GM21723 (cell line): ENCODE data around the gene DNTTIP2.
A peak's percentile ranks its signal among the peaks of the same experiment; 100 is the strongest.
"Not testable (repeated sequence)": the region's sequence is repeated elsewhere in the genome, so short reads cannot be mapped to it uniquely, and the experiment has no call there.

ENCODE experiments used
- ATAC-seq: cut with Tn5 transposase; IDR thresholded peaks from one replicate; pipeline ENCODE4 v1.9.1; 2021; ENCODE audit warnings: mild to moderate bottlenecking, moderate library complexity; ENCODE audit not compliant: unreplicated experiment

The DNTTIP2 gene

GRCh38 chr1:93876244-93876643 lies 2.8 kb downstream of the DNTTIP2 start:
- no peak for ATAC-seq

- no peak for ATAC-seq
Observed at GRCh38 chr1:93874025-93874651, 4.9 kb downstream of the DNTTIP2 start.

- no peak for ATAC-seq
Observed at GRCh38 chr1:93871366-93871765, 7.6 kb downstream of the DNTTIP2 start.

GRCh38 chr1:93869653-93870052 lies 9.4 kb downstream of the DNTTIP2 start:
- no peak for ATAC-seq

GRCh38 chr1:93868492-93868891 lies 10.5 kb downstream of the DNTTIP2 start:
- ATAC-seq, result not testable (repeated sequence)

GRCh38 chr1:93865253-93865652 lies 13.8 kb downstream of the DNTTIP2 start:
- ATAC-seq, result no peak

- no peak for ATAC-seq
Observed at GRCh38 chr1:93864175-93864574, 14.8 kb downstream of the DNTTIP2 start.

GRCh38 chr1:93857653-93858052 lies 21.4 kb downstream of the DNTTIP2 start:
- not testable (repeated sequence) for ATAC-seq

GRCh38 chr1:93855983-93856382 lies 23.0 kb downstream of the DNTTIP2 start:
- ATAC-seq, result not testable (repeated sequence)

- ATAC-seq, result no peak
Observed at GRCh38 chr1:93853940-93854339, 25.1 kb downstream of the DNTTIP2 start.

- ATAC-seq, result no peak
Observed at GRCh38 chr1:93851878-93852277, 27.1 kb downstream of the DNTTIP2 start.

GRCh38 chr1:93851327-93851712 lies 27.7 kb downstream of the DNTTIP2 start:
- ATAC-seq, result no peak

- not testable (repeated sequence) for ATAC-seq
Observed at GRCh38 chr1:93850687-93851326, 28.2 kb downstream of the DNTTIP2 start.

- ATAC-seq, result no peak
Observed at GRCh38 chr1:93848350-93848883, 30.6 kb downstream of the DNTTIP2 start.

GRCh38 chr1:93847811-93848288 lies 31.2 kb downstream of the DNTTIP2 start:
- ATAC-seq, result peak; percentile 30

- ATAC-seq, result peak; percentile 71
Observed at GRCh38 chr1:93846992-93847810, 31.8 kb downstream of the DNTTIP2 start.

- ATAC-seq, result peak; percentile 61
Observed at GRCh38 chr1:93846206-93846991, 32.6 kb downstream of the DNTTIP2 start.

- peak; percentile 15 for ATAC-seq
Observed at GRCh38 chr1:93845538-93846205, 33.3 kb downstream of the DNTTIP2 start.

GRCh38 chr1:93844262-93845045 lies 34.6 kb downstream of the DNTTIP2 start:
- no peak for ATAC-seq
